Osteoblast (primary cell): ENCODE measurements around the gene DNLZ. TPM values are rescaled to one million over a fixed set of nuclear protein-coding genes. Genes with fewer than 3 reads are reported as not detected.

ENCODE experiments used
- DNase-seq: peaks from one replicate; pipeline ENCODE4 v3.0.0; 2011; ENCODE audit warnings: low spot score, mixed read lengths; ENCODE audit not compliant: insufficient read length; ENCODE audit errors: missing footprints
- H2AFZ ChIP-seq: 2 replicates; pipeline ENCODE4 v1.6.0; 2011; ENCODE audit warnings: mild to moderate bottlenecking, low read length
- H3K27ac ChIP-seq: 2 replicates; pipeline ENCODE4 v1.5.1; 2011; ENCODE audit warnings: mild to moderate bottlenecking, low read depth, low read length, moderate library complexity
- H3K27me3 ChIP-seq: 2 replicates; pipeline ENCODE4 v1.6.0; 2012; ENCODE audit warnings: mild to moderate bottlenecking, control low read depth, inconsistent platforms, low read length, moderate library complexity; ENCODE audit not compliant: insufficient read depth
- H3K36me3 ChIP-seq: 2 replicates; pipeline ENCODE4 v1.5.1; 2011; ENCODE audit warnings: mild to moderate bottlenecking, low read length, control low read depth, moderate library complexity; ENCODE audit not compliant: insufficient read depth
- H3K4me1 ChIP-seq: 2 replicates; pipeline ENCODE4 v1.5.1; 2011; ENCODE audit warnings: mild to moderate bottlenecking, low read length, control low read depth, moderate library complexity; ENCODE audit not compliant: insufficient read depth
- H3K4me2 ChIP-seq: 2 replicates; pipeline ENCODE4 v1.6.0; 2011; ENCODE audit warnings: mild to moderate bottlenecking, low read length; ENCODE audit not compliant: insufficient read depth
- H3K4me3 ChIP-seq: fragments of 200-600 bp; sonication (generic); 3 replicates; pipeline ENCODE4 v1.5.1; 2012; ENCODE audit warnings: mild to moderate bottlenecking, low read length, inconsistent platforms; ENCODE audit not compliant: insufficient read depth
- H3K79me2 ChIP-seq: 2 replicates; pipeline ENCODE4 v1.6.0; 2012; ENCODE audit warnings: mild to moderate bottlenecking, low read length, control low read depth, inconsistent platforms; ENCODE audit not compliant: insufficient read depth
- H3K9me3 ChIP-seq: 2 replicates; pipeline ENCODE4 v1.5.1; 2011; ENCODE audit warnings: low read depth, low read length, control low read depth
- H4K20me1 ChIP-seq: 2 replicates; pipeline ENCODE4 v1.6.0; 2012; ENCODE audit warnings: mild to moderate bottlenecking, low read length, control low read depth; ENCODE audit not compliant: insufficient read depth
- total RNA-seq: library from RNA; depleted of rRNA; stranded (reverse); fragments of >200 nt; gene quantifications from 2 replicates; pipeline ENCODE4 v1.2.3, GENCODE V29; 2012
- TF ChIP-seq, protein P1 (sequence below): IDR thresholded peaks from 2 replicates; pipeline ENCODE4 v1.5.1; 2011; ENCODE audit warnings: mild to moderate bottlenecking, low read depth, low read length, moderate library complexity; ENCODE audit errors: extremely low read depth

DNLZ gene
- total RNA-seq, 1 donor: 4.3 TPM

DNA sequence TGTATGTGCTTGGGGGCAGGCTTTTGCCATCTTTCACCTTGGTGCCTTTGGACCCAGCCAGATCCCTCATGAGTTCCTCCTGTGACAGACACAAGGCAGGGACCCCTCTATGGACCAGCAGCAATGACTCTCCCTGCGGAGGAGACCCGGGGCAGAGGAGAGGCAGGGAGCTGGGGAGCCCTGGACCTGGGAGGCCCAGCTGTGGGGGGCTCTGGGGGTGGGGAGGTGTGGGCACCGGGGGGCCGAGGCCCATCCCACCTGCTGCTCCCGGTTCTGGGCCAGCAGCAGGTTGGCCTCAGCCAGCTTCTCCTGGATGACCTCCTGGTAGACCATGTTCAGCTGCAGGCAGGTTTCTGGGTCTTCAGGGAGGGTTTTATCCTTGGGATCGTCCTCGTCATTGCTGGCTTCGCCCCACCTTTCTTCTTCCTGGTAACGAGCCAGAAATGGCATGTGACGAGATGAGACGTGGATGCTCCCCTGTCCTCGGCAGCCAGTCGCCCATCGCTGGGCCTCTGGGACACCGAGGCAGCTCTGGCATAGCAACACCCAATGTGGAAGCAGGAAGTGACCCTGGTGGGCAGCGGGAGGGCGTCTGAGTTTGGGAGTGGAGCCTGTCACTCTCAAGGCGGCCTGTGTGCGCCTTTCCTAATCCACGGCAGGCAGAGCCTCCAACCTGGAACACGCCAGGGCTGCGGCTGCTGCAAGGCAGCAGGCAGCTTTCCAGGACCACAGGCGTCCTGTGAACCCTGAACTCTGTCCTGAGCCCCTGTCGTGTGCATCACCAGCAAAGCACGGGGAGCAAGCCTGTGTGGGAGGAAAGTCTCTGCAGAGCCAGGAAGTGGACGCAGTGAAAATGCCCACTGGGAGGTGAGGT is 32.0 kb upstream of the DNLZ start:
- TF ChIP-seq, protein P1, sequence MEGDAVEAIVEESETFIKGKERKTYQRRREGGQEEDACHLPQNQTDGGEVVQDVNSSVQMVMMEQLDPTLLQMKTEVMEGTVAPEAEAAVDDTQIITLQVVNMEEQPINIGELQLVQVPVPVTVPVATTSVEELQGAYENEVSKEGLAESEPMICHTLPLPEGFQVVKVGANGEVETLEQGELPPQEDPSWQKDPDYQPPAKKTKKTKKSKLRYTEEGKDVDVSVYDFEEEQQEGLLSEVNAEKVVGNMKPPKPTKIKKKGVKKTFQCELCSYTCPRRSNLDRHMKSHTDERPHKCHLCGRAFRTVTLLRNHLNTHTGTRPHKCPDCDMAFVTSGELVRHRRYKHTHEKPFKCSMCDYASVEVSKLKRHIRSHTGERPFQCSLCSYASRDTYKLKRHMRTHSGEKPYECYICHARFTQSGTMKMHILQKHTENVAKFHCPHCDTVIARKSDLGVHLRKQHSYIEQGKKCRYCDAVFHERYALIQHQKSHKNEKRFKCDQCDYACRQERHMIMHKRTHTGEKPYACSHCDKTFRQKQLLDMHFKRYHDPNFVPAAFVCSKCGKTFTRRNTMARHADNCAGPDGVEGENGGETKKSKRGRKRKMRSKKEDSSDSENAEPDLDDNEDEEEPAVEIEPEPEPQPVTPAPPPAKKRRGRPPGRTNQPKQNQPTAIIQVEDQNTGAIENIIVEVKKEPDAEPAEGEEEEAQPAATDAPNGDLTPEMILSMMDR: no peak
- peaks cover 63% of the 10 kb centered on the region for H3K36me3 ChIP-seq
- no peak overlapping the region for H3K4me2 ChIP-seq
- no peak overlapping the region for H3K27ac ChIP-seq
- H3K9me3 ChIP-seq: no peaks in the 10 kb centered on the region
- H2AFZ ChIP-seq: no peak overlapping the region
- peaks cover 21% of the 10 kb centered on the region for H4K20me1 ChIP-seq
- H3K4me1 ChIP-seq: peaks cover 12% of the 10 kb centered on the region
- no peaks in the 10 kb centered on the region for H3K27me3 ChIP-seq
- no peak for DNase-seq
- peaks cover 33% of the 10 kb centered on the region for H3K79me2 ChIP-seq
- no peak overlapping the region for H3K4me3 ChIP-seq

DNA sequence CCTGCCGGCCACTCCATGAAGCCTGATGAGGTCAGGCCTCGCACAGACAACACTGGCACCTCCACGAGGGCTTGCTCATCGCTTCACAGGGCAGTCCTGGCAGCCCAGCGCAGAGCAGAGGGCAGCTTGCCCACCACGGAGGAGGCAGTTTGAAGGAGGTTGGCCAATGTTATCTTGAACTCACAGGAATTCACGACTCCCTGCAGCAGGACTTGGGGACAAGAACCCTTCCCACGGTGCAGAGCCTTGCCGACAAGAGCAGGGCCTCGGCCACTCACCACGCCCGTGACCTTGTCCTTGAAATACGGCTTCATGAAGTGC is 31.4 kb upstream of the DNLZ start:
- TF ChIP-seq, protein P1: no peak
- no peak overlapping the region for H3K27ac ChIP-seq
- no peaks in the 10 kb centered on the region for H3K9me3 ChIP-seq
- peaks cover 66% of the 10 kb centered on the region for H3K36me3 ChIP-seq
- no peak overlapping the region for H3K4me3 ChIP-seq
- H2AFZ ChIP-seq: no peak overlapping the region
- no peaks in the 10 kb centered on the region for H3K27me3 ChIP-seq
- peaks cover 33% of the 10 kb centered on the region for H3K79me2 ChIP-seq
- no peak for DNase-seq
- peaks cover 7% of the 10 kb centered on the region for H3K4me1 ChIP-seq
- peaks cover 21% of the 10 kb centered on the region for H4K20me1 ChIP-seq
- no peak overlapping the region for H3K4me2 ChIP-seq

DNA sequence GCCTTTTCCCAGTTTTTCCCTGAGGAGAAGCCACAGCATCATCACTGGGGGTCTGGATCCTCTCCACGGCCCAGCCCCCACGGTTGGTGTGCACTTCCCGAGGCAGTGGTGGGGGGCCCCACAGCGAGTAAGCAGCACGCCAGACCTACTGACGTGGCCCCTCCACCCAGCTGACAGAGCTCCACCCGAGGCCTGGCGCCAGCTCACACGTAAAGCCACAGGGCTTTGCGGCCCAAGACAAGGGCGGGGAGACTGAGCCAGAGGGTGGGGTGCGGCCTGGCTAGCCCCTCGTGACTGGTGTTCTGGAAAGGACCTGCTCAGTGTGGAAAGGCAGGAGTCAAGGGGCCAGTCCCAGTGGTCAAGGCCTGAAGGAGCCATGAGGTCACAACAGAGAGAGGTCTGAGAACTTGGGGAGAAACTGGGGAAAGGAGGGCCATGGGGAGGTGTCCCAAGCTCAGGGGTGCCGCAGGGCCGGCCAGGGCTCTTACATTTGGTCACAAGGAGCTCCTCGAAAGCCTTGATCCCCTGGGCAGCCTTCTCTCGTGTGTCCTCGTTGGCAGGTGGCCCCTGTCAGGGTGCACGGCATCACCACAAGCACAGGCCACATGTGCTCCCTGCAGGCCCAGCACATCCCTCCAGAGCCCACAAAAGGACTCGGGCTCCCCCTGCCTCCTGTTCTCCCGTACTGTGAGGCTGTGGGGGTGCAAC is 30.9 kb upstream of the DNLZ start:
- DNase-seq: no peak
- H3K4me3 ChIP-seq: no peak overlapping the region
- H3K36me3 ChIP-seq: peaks cover 69% of the 10 kb centered on the region

DNA sequence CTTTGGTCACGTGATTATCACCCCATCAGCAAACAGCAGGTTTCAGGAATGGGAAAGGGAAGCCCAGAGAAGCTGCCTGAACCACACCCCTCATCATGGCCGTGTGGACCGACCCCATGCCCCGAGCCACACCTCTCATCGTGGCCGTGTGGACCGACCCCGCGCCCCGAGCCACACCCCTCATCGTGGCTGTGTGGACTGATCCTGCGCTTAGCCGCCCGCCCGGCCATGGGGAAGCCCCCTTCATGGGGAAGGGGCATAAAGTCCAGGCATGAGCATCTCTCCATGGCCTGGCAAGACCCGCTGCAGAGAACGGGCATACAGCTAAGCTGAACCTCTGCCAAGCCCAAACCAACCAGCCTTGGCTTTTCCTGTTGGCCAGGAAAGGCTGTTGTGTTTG is 30.0 kb upstream of the DNLZ start:
- H3K27ac ChIP-seq: no peak overlapping the region
- H3K9me3 ChIP-seq: no peaks in the 10 kb centered on the region
- no peak overlapping the region for H3K4me2 ChIP-seq
- peaks cover 77% of the 10 kb centered on the region for H3K36me3 ChIP-seq
- no peak overlapping the region for H3K4me3 ChIP-seq
- DNase-seq: no peak
- H3K79me2 ChIP-seq: peaks cover 18% of the 10 kb centered on the region
- no peak overlapping the region for H2AFZ ChIP-seq
- H4K20me1 ChIP-seq: peaks cover 14% of the 10 kb centered on the region
- TF ChIP-seq, protein P1: no peak
- H3K4me1 ChIP-seq: peaks cover under 1% of the 10 kb centered on the region
- H3K27me3 ChIP-seq: no peaks in the 10 kb centered on the region

More for the DNA sequence above, 30.9 kb upstream of the DNLZ start:
- Histone ChIP-seq H2AFZ (no peak overlapping the region), H3K4me2 (no peak overlapping the region), H3K79me2 (peaks cover 28% of the 10 kb centered on the region), H3K27ac (no peak overlapping the region), H3K27me3 (no peaks in the 10 kb centered on the region), H3K4me1 (peaks cover 7% of the 10 kb centered on the region), H4K20me1 (peaks cover 20% of the 10 kb centered on the region), H3K9me3 (no peaks in the 10 kb centered on the region)
- TF ChIP-seq, protein P1: no peak
